Heart right ventricle (tissue), 16 donors: Measurements from ENCODE around the gene FBF1. TPM values are rescaled to one million over a fixed set of nuclear protein-coding genes. Genes with fewer than 3 reads are reported as not detected.

Source experiments
- ATAC-seq, 8 donors: fragments of 200-7000 bp; cut with Tn5 transposase; one replicate each; pipeline ENCODE4 v1.9.1; 2020; ENCODE audit warnings: mild to moderate bottlenecking in 8 of 8, moderate library complexity in 8 of 8, moderate number of reproducible peaks in 1 of 8
- DNase-seq, 2 donors: peaks; one replicate each; pipeline ENCODE4 v3.0.0-alpha.2; 2020
- H3K27ac ChIP-seq, 10 donors: fragments of 200-600 bp; sonication (generic) in 2 of 10; one replicate each; pipeline versions ENCODE4 v1.5.0 to v1.8.0; 2020 to 2022; ENCODE audit warnings: mild to moderate bottlenecking in 3 of 10
- H3K27me3 ChIP-seq, 7 donors: fragments of 200-600 bp; one replicate each; pipeline ENCODE4 v1.8.0; 2021 to 2022; ENCODE audit warnings: mild to moderate bottlenecking in 2 of 7
- H3K36me3 ChIP-seq, 9 donors: fragments of 200-600 bp; sonication (generic) in 1 of 9; one replicate each; pipeline versions ENCODE4 v1.5.0 to v1.8.0; 2020 to 2022; ENCODE audit warnings: mild to moderate bottlenecking in 2 of 9
- H3K4me1 ChIP-seq, 9 donors: fragments of 200-600 bp; sonication (generic) in 1 of 9; one replicate each; pipeline versions ENCODE4 v1.5.0 to v1.8.0; 2020 to 2022; ENCODE audit warnings: mild to moderate bottlenecking in 4 of 9
- H3K4me3 ChIP-seq, 10 donors: fragments of 200-600 bp; sonication (generic) in 2 of 10; one replicate each; pipeline versions ENCODE4 v1.5.0 to v1.8.0; 2020 to 2022; ENCODE audit warnings: mild to moderate bottlenecking in 7 of 10, moderate library complexity in 2 of 10
- H3K9me3 ChIP-seq, 11 donors: fragments of 200-600 bp in 10 of 11; sonication (generic) in 2 of 11; one replicate each; pipeline versions ENCODE4 v1.5.0 to v1.8.0; 2013 to 2022; ENCODE audit warnings: mild to moderate bottlenecking in 2 of 11, control low read depth in 1 of 11, moderate library complexity in 1 of 11
- WGBS, 2 donors: extraction: QIAGEN DNeasy Blood & Tissue Kit; methylation state at CpG; one replicate each; pipeline ENCODE4 v1.1.7; 2013; ENCODE audit warnings: inconsistent platforms in 1 of 2; 5-methylcytosine and 5-hydroxymethylcytosine counted together
- intact Hi-C, 10 donors: fragments of 100-400 bp; cut with DNase I; formaldehyde crosslinking; loops; one replicate each; pipeline versions ENCODE4 v1.11.1 to v1.14.2; 2022
- polyA plus RNA-seq, 2 donors: library from polyadenylated mRNA; stranded (reverse); fragments of 200-250 nt; gene quantifications; one replicate each; pipeline ENCODE4 v1.2.3, GENCODE V29; 2013
- total RNA-seq, 10 donors: library from RNA; stranded (reverse); fragmentation: NEBNext Ultra II Directional in 3 of 10; extraction: Animal tissue kit (Norgen Biotek cat#: 25700) in 3 of 10; gene quantifications; one replicate each; pipeline versions ENCODE4 v1.2.1 to v1.2.4, GENCODE V29; 2021 to 2023
- TF ChIP-seq, protein P1 (sequence below), 9 donors: fragments of 200-600 bp; sonication (generic) in 2 of 9; IDR thresholded peaks; one replicate each; pipeline versions ENCODE4 v1.5.0 to v1.8.0; 2021 to 2022; ENCODE audit warnings: antibody characterized with exemption in 9 of 9, mild to moderate bottlenecking in 5 of 9, moderate library complexity in 1 of 9
- donor health status: Arrhythmogenic right ventricular cardiomyopathy.
- donor health status: ischemic (EF 13 %, LVEDD 7.1; RV severe dilation, severe dysfunction).
- donor health status: healthy with polysubstance abuse.
- donor health status: DM: no; HTN: yes; CAD: no.
- donor health status: DM: no; HTN: no; CAD: no.
- donor health status: ischemic (EF 25% LVEDD 6.9; RV normal size, moderate dysfunction).
- donor health status: ischemic (EF 25% LVEDD 5.7; RV mildly dilated, moderate dysfunction).
- donor health status: healthy.
- donor health status: DM: yes; HTN: yes; CAD: no.
- donor health status: Ischemic cardiomyopathy.
- donor health status: ischemic (EF 35%, LVEDD 5.7; RV mildly dilated, moderate dysfunction).
- donor health status: nonischemic (EF 11% LVEDD 7.7; RV severe dilation, severe dysfunction).
- donor health status: DM: yes; HTN: yes; CAD: no.
- donor health status: PGD.
- donor health status: ischemic (EF 29% LVEDD 5.4; RV normal size, mild dysfunction).
- donor health status: nonischemic (EF 23%, LVEDD 6.1; RV moderate dilation, normal function).

Gene FBF1
- total and polyA plus RNA-seq, 12 donors, result 1.6 to 8.3 (median 2.8) TPM

GRCh38 chr17:75897160-75898019, 43.5 kb downstream of the FBF1 start:
- H3K4me3 ChIP-seq, result peak overlapping the region; percentile 50 to 80 (median 74)
- intact Hi-C loops, result loop anchor here in 5 of 10 donors (2.0 to 10.0 kb wide), 5 partner anchors 40 to 133 kb away; partner anchors contain the start of genes WBP2 (in 3 of the 5) and GALK1 (in 1 of the 5)
- TF ChIP-seq, protein P1, sequence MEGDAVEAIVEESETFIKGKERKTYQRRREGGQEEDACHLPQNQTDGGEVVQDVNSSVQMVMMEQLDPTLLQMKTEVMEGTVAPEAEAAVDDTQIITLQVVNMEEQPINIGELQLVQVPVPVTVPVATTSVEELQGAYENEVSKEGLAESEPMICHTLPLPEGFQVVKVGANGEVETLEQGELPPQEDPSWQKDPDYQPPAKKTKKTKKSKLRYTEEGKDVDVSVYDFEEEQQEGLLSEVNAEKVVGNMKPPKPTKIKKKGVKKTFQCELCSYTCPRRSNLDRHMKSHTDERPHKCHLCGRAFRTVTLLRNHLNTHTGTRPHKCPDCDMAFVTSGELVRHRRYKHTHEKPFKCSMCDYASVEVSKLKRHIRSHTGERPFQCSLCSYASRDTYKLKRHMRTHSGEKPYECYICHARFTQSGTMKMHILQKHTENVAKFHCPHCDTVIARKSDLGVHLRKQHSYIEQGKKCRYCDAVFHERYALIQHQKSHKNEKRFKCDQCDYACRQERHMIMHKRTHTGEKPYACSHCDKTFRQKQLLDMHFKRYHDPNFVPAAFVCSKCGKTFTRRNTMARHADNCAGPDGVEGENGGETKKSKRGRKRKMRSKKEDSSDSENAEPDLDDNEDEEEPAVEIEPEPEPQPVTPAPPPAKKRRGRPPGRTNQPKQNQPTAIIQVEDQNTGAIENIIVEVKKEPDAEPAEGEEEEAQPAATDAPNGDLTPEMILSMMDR (IDR thresholded peaks at IDR 0.05), result no peak
- WGBS, 2 donors, result 54 to 55% methylated on average over 37 of the region's 37 CpGs
- ATAC-seq (peak in 3 of 8 donors; percentile 1), DNase-seq (no peak)
- no peaks in the 10 kb centered on the region for H3K27me3 ChIP-seq
- no peaks in the 10 kb centered on the region for H3K9me3 ChIP-seq
- peaks cover 6 to 54% (median 30%) of the 10 kb centered on the region in 9 donors for H3K36me3 ChIP-seq
- peaks cover 16 to 37% (median 27%) of the 10 kb centered on the region in 9 donors for H3K4me1 ChIP-seq
- peak overlapping the region; percentile 88 to 99 (median 96) for H3K27ac ChIP-seq

DNA sequence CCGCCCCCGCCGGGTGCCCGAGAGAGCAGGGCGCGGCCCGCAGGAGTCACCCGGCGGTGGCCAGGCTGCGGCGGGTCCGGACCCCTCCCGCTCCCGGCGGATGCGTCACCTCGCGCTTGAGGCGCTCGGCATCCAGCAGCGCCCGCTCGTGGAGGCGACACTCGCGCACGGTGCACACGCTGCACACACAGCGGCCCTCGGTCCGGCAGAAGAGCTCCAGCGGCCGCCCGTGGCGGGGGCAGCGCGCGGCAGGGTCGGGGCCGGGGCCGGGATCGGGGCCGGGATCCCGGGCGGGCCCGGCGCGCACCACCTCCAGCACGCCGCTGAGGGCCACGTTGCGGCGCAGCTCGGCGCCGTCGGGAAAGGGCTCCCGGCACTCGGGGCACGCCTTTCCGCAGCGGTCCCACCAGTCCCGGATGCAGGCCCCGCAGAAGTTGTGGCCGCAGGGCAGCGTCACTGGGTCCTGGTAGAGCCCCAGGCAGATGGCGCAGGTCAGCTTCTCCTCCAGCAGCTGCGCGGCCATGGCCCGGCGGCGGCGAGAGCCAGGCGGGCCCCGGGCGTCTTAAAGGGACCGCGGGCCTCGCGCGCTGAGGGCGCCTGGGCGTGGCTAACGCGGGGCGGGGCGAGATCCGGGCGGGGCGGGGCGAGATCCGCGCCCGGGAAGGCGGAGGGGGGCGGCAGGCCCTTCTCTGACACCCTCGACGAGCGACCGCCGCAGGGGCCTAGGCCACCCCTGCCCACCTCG, 44.3 kb downstream of the FBF1 start, which contains the start of gene TRIM65:
TRIM65 (minus strand) TSS at position 537 of the 745 bp plus-strand sequence; CDS start at position 523, 14 bp downstream.
- intact Hi-C loops, result loop anchor here in 5 of 10 donors (1.0 to 10.0 kb wide), 7 partner anchors 19 to 132 kb away; partner anchors contain the start of genes WBP2 (in 3 of the 5) and GALK1 (in 1 of the 5)
- Histone ChIP-seq H3K4me1 (peaks cover 16 to 37% (median 27%) of the 10 kb centered on the region in 9 donors), H3K36me3 (peaks cover 6 to 54% (median 27%) of the 10 kb centered on the region in 9 donors), H3K9me3 (no peaks in the 10 kb centered on the region), H3K27me3 (no peaks in the 10 kb centered on the region), H3K4me3 (peak within 1 kb of the TSS; percentile 50 to 80 (median 74)), H3K27ac (peak within 1 kb of the TSS; percentile 88 to 99 (median 96))
- 1% methylated on average over 93 to 102 of the region's 102 CpGs for WGBS, 2 donors
- ATAC-seq, result peak; percentile 80 to 92 (median 85)
- DNase-seq, result peak; percentile 85 to 89
- TF ChIP-seq, protein P1 (IDR thresholded peaks at IDR 0.05), result peak; percentile 19 to 78 (median 51)

DNA sequence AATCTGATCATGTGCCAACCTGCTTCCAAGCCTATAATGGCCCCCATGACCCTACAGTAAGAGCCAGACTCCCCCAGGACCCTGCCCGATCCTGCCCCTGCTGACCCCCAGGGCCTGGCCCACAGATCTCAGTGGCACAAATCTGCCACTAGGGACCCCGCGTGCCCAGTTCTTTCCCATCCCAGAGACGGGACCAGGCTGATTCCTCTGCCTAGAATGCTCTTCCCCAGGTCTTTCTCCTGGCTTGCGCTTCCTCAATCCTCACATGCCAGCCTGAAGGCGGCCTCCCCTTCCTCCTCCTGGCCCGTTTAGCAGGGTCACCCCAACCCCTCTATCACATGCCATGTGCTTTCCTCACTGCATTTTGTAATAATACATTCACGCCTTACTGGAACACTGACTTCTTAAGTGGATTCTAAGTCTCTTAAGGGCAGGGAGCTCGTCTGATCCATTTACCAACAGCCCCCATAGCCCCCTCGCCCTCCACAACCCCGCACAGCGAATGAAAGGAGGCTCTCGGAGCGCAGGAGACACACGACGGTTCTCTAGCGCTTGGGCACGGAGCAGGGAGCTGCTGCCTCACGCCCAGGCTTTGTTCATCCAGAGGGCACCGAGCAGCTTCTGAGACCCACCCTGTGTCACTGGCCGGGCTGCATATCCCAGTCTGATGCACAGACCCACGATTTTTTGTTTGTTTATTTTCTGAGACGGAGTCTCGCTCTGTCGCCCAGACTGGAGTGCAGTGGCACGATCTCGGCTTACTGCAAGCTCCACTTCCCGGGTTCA, 45.3 kb downstream of the FBF1 start:
- TF ChIP-seq, protein P1 (IDR thresholded peaks at IDR 0.05), result peak in 4 of 9 donors; percentile 10 to 25 (median 14)
- WGBS, 2 donors, result 44 to 52% methylated on average over 28 of the region's 28 CpGs
- peak overlapping the region; percentile 50 to 80 (median 74) for H3K4me3 ChIP-seq
- H3K4me1 ChIP-seq, result peaks cover 16 to 37% (median 27%) of the 10 kb centered on the region in 9 donors
- intact Hi-C loops, result loop anchor here in 5 of 10 donors (1.0 to 10.0 kb wide), 7 partner anchors 18 to 131 kb away; partner anchors contain the start of genes WBP2 (in 3 of the 5) and GALK1 (in 1 of the 5)
- H3K9me3 ChIP-seq, result no peaks in the 10 kb centered on the region
- ATAC-seq (no peak), DNase-seq (no peak)
- no peaks in the 10 kb centered on the region for H3K27me3 ChIP-seq
- peak overlapping the region; percentile 88 to 99 (median 96) for H3K27ac ChIP-seq
- peaks cover 5 to 54% (median 29%) of the 10 kb centered on the region in 9 donors for H3K36me3 ChIP-seq
